Cerebellar cortex (tissue), 1 donor: Measurements from ENCODE around the gene SHLD2.
"Not testable (repeated sequence)": the region's sequence is repeated elsewhere in the genome, so short reads cannot be mapped to it uniquely, and the experiment has no call there.

Experiments
- DNase-seq: peaks from one replicate; pipeline ENCODE4 v3.0.0-alpha.2; 2015; ENCODE audit warnings: low spot score

The SHLD2 gene

GRCh38 chr10:87219370-87219769, 124.4 kb downstream of the SHLD2 start:
- not testable (repeated sequence) for DNase-seq

DNA sequence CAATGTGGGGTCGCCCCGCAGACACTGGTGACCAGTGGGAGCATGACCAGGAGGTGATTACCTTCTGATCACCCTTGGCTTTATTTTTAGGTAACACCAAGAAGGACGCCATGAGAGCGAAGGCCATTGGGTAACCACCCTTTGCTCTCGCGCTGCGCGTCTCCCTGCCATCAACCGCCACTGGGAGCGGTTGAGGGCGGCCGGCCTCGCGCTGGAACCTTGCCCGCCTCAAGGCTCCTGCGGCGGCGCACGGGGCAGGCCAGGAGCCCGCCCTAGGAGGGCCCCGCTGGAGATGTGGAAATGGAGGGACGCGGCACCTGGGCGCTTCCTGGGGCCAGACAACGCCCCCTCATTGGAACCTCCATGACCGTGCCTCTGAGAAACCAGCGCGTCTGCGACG, 127.8 kb downstream of the SHLD2 start:
- DNase-seq = not testable (repeated sequence)

- DNase-seq = not testable (repeated sequence)
These were observed 130.1 kb downstream of the SHLD2 start, which contains the start of gene NUTM2A for GRCh38 chr10:87225148-87225547. Gene NUTM2A (plus strand): TSS chr10:87225448. CDS start chr10:87225831, 383 bp downstream.

DNA sequence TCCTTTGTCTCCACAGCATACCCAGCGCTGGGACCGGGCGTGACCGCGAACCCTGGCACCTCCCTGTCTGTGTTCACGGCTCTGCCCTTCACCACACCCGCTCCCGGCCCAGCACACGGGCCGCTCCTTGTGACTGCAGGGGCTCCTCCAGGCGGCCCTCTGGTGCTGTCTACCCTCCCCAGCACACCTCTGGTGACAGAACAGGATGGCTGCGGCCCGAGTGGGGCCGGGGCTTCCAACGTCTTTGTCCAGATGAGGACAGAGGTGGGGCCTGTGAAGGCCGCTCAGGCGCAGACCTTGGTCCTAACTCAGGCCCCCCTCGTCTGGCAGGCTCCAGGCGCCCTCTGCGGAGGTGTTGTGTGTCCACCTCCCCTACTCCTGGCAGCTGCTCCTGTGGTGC, 133.2 kb downstream of the SHLD2 start:
- not testable (repeated sequence) for DNase-seq

DNA sequence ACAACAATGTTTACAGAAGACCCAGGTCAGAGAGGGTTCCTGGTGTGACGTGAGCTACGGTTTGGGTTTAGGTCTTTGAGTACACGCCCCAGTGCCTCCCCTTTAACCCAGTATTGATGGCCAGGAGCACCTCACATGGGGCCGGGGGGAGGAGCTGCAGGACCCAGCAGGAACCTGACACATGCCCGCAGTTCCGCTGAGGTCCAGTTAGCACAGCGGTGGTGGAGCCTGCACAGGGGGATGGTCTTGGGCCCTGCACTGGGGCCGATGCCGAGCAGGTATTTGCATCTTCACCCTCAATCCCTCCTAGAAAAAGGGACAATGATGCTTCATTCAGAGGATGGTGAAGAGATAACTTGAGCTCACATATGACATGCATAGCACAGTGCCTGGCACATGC, 134.2 kb downstream of the SHLD2 start:
- not testable (repeated sequence) for DNase-seq

- not testable (repeated sequence) for DNase-seq
These were observed 139.8 kb downstream of the SHLD2 start for GRCh38 chr10:87234854-87235253.

- not testable (repeated sequence) for DNase-seq
These were observed 142.2 kb downstream of the SHLD2 start for GRCh38 chr10:87237244-87237643.

DNA sequence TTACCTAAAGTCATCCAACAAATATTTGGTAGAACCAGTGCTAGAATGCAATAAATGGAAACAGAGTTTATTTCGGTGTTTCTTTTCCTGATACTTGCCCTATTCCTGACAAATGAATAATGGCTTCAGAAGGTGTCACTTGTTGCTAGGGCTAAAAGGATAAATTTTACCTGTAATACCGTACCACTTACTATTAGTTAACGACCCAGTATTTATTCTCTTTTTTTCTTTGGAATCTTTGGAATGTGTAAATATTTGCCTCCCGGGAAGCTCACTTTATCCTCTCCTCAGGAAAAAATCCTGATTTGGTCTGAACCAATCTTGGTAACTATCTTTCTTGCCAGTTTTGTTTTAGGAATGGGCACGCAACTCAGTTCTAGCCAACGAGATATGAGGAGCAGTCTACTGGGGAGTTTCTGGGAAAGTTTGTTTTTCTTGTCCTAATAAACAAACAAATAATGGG, 144.4 kb downstream of the SHLD2 start:
- DNase-seq = not testable (repeated sequence)
